H9 (cell line): ENCODE measurements around the gene TP53. TPM values are rescaled to one million over a fixed set of nuclear protein-coding genes. Genes with fewer than 3 reads are reported as not detected.
A peak's percentile ranks its signal among the peaks of the same experiment; 100 is the strongest.

Experiments used
- DNase-seq: peaks from one replicate; pipeline ENCODE4 v3.0.0-alpha.2; 2017
- H2AFZ ChIP-seq: one replicate; pipeline ENCODE4 v1.6.1; 2013; ENCODE audit warnings: mild to moderate bottlenecking, low read length, control low read depth, moderate library complexity
- H2AK5ac ChIP-seq: 2 replicates; pipeline ENCODE4 v1.6.1; 2013; ENCODE audit warnings: low read length, control low read depth, mixed read lengths; ENCODE audit not compliant: insufficient read length
- H2BK120ac ChIP-seq: one replicate; pipeline ENCODE4 v1.6.1; 2013; ENCODE audit warnings: low read depth, mild to moderate bottlenecking, low read length, control low read depth, inconsistent platforms; ENCODE audit not compliant: poor library complexity, severe bottlenecking
- H2BK12ac ChIP-seq: 2 replicates; pipeline ENCODE4 v1.6.1; 2013; ENCODE audit warnings: low read length, control low read depth, mixed read lengths, low read depth; ENCODE audit not compliant: insufficient read length
- H2BK15ac ChIP-seq: 2 replicates; pipeline ENCODE4 v1.6.1; 2013; ENCODE audit warnings: low read depth, low read length, control low read depth
- H2BK20ac ChIP-seq: one replicate; pipeline ENCODE4 v1.6.1; 2013; ENCODE audit warnings: low read depth, mild to moderate bottlenecking, low read length, control low read depth, inconsistent platforms; ENCODE audit not compliant: poor library complexity, severe bottlenecking
- H2BK5ac ChIP-seq: 2 replicates; pipeline ENCODE4 v1.6.1; 2013; ENCODE audit warnings: low read length, control low read depth, mixed read lengths; ENCODE audit not compliant: insufficient read length
- H3K14ac ChIP-seq: 2 replicates; pipeline ENCODE4 v1.6.1; 2013; ENCODE audit warnings: low read length, control low read depth; ENCODE audit not compliant: insufficient read depth
- H3K18ac ChIP-seq: 2 replicates; pipeline ENCODE4 v1.6.1; 2013; ENCODE audit warnings: low read depth, mild to moderate bottlenecking, mixed read lengths, low read length, control low read depth; ENCODE audit not compliant: insufficient read length
- H3K23ac ChIP-seq: 2 replicates; pipeline ENCODE4 v1.6.1; 2013; ENCODE audit warnings: low read length, control low read depth, mixed read lengths, low read depth; ENCODE audit not compliant: insufficient read length
- H3K23me2 ChIP-seq: 2 replicates; pipeline ENCODE4 v1.6.1; 2013; ENCODE audit warnings: low read depth, mild to moderate bottlenecking, mixed read lengths, low read length, control low read depth; ENCODE audit not compliant: insufficient read length, poor library complexity, severe bottlenecking
- H3K27ac ChIP-seq: 2 replicates; pipeline ENCODE4 v1.5.1; 2013; ENCODE audit warnings: low read length, control low read depth, mixed read lengths, low read depth; ENCODE audit not compliant: insufficient read length
- H3K27me3 ChIP-seq: 2 replicates; pipeline ENCODE4 v1.6.1; 2013; ENCODE audit warnings: low read length, control low read depth, inconsistent platforms; ENCODE audit not compliant: insufficient read depth
- H3K4ac ChIP-seq: 2 replicates; pipeline ENCODE4 v1.6.1; 2013; ENCODE audit warnings: low read depth, mild to moderate bottlenecking, control low read depth, inconsistent platforms, low read length, moderate library complexity
- H3K4me1 ChIP-seq: 2 replicates; pipeline ENCODE4 v1.6.1; 2013; ENCODE audit warnings: low read length, control low read depth, inconsistent platforms; ENCODE audit not compliant: insufficient read depth
- H3K4me2 ChIP-seq: 2 replicates; pipeline ENCODE4 v1.6.1; 2013; ENCODE audit warnings: low read length, control low read depth, mixed read lengths; ENCODE audit not compliant: insufficient read length, insufficient read depth
- H3K56ac ChIP-seq: 2 replicates; pipeline ENCODE4 v1.6.1; 2013; ENCODE audit warnings: low read depth, mild to moderate bottlenecking, mixed read lengths, low read length, control low read depth; ENCODE audit not compliant: insufficient read length
- H3K79me1 ChIP-seq: 2 replicates; pipeline ENCODE4 v1.6.1; 2013; ENCODE audit warnings: low read depth, mild to moderate bottlenecking, moderate library complexity, low read length, control low read depth, inconsistent platforms; ENCODE audit not compliant: insufficient read depth, poor library complexity, severe bottlenecking
- H3K79me2 ChIP-seq: 2 replicates; pipeline ENCODE4 v1.6.1; 2013; ENCODE audit warnings: low read length, control low read depth, inconsistent platforms; ENCODE audit not compliant: insufficient read depth
- H3K9ac ChIP-seq: 2 replicates; pipeline ENCODE4 v1.6.1; 2013; ENCODE audit warnings: low read length, control low read depth, mixed read lengths; ENCODE audit not compliant: insufficient read length; ENCODE audit errors: extremely low read depth
- H3K9me3 ChIP-seq: one replicate; pipeline ENCODE4 v1.6.1; 2013; ENCODE audit warnings: low read depth, low read length, inconsistent platforms; ENCODE audit not compliant: control insufficient read depth
- H3T11ph ChIP-seq: one replicate; pipeline ENCODE4 v1.6.1; 2013; ENCODE audit warnings: mild to moderate bottlenecking, low read length, control low read depth, inconsistent platforms
- H4K20me1 ChIP-seq: one replicate; pipeline ENCODE4 v1.6.1; 2013; ENCODE audit not compliant: control insufficient read depth, insufficient read length, insufficient read depth
- H4K5ac ChIP-seq: 2 replicates; pipeline ENCODE4 v1.6.1; 2013; ENCODE audit warnings: low read depth, mild to moderate bottlenecking, mixed read lengths, low read length, control low read depth; ENCODE audit not compliant: insufficient read length
- H4K8ac ChIP-seq: replicated peaks from 2 replicates; pipeline ENCODE4 v1.6.1; 2013; ENCODE audit warnings: low read length, control low read depth, mixed read lengths, low read depth; ENCODE audit not compliant: insufficient read length
- H4K91ac ChIP-seq: 2 replicates; pipeline ENCODE4 v1.6.1; 2013; ENCODE audit warnings: low read depth, mild to moderate bottlenecking, moderate library complexity, mixed read lengths, low read length, control low read depth; ENCODE audit not compliant: insufficient read length
- H3K27ac Mint-ChIP-seq, 3 experiments: 2 replicates in 2 of 3; 3 replicates in 1 of 3; pipeline ENCODE4 v1.8.0; 2020 to 2021; ENCODE audit warnings: mixed read lengths in 3 of 3, mild to moderate bottlenecking in 1 of 3, moderate library complexity in 1 of 3
- H3K27me3 Mint-ChIP-seq: 2 replicates; pipeline ENCODE4 v1.8.0; 2021; ENCODE audit warnings: low read depth, mild to moderate bottlenecking, moderate library complexity, mixed read lengths
- H3K36me3 Mint-ChIP-seq, 3 experiments: 2 replicates in 2 of 3; 3 replicates in 1 of 3; pipeline ENCODE4 v1.8.0; 2020 to 2021; ENCODE audit warnings: low read depth in 3 of 3, mixed read lengths in 3 of 3; ENCODE audit not compliant: insufficient read depth in 1 of 3
- H3K4me1 Mint-ChIP-seq, 2 experiments: 2 replicates each; pipeline ENCODE4 v1.8.0; 2020; ENCODE audit warnings: mixed read lengths in 2 of 2
- H3K4me3 Mint-ChIP-seq, 2 experiments: 2 replicates in 1 of 2; 3 replicates in 1 of 2; pipeline ENCODE4 v1.8.0; 2020 to 2021; ENCODE audit warnings: mild to moderate bottlenecking in 2 of 2, mixed read lengths in 2 of 2, moderate library complexity in 1 of 2
- H3K9me3 Mint-ChIP-seq, 2 experiments: 2 replicates in 1 of 2; 3 replicates in 1 of 2; pipeline ENCODE4 v1.8.0; 2020; ENCODE audit warnings: mild to moderate bottlenecking in 2 of 2, mixed read lengths in 2 of 2, moderate library complexity in 1 of 2
- WGBS: extraction: QIAGEN DNeasy Blood & Tissue Kit; methylation state at CpG from one replicate; pipeline ENCODE4 v1.1.7; 2013; ENCODE audit warnings: missing lambda C conversion rate, low lambda C conversion rate, mixed read lengths; ENCODE audit not compliant: insufficient read length; ENCODE audit errors: extremely low coverage; 5-methylcytosine and 5-hydroxymethylcytosine counted together
- total RNA-seq: library from RNA; stranded (reverse); gene quantifications from 2 replicates; pipeline ENCODE4 v1.2.1, GENCODE V29; 2021
- TF ChIP-seq, protein P1 (sequence below): fragments of 200-600 bp; sonication (generic); conservative IDR thresholded peaks from 3 replicates; pipeline ENCODE4 v1.8.0; 2021; ENCODE audit warnings: antibody characterized with exemption, mild to moderate bottlenecking

The TP53 gene
- total RNA-seq, 1 experiment from 2014 or later: 163 TPM

DNA sequence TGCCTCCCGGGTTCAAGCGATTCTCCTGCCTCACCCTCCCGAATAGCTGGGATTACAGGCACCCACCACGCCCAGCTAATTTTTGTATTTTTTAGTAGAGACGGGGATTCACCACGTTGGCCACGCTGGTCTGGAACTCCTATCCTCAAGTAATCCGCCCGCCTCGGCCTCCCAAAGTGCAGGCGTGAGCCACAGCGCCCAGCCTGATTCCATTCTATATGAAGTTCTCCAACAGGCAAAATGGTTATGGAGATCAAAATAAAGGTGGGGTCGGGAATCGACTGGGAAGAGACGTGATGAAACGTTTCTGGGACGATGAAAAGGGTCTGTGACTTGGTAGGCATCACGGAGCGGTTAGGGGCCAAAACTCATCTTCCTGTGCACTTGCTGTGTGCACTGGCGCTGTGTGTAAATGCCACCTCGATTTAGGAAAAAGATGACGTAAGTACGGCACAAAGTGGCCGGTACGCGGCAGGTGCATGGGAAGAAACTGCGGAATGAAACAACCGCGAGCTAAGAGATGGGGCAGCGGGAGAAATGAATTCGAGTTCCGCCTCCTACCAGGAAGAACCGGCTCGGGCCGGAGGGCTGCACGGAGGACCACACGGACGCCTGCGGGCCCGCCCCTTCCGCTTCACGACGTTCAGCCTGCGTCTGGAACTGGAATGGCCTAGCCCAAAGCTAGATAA is 1.6 kb downstream of the TP53 start:
- no peaks in the 10 kb centered on the region for H3K27me3 ChIP-seq
- Mint-ChIP-seq H3K4me1 (peaks cover 25 to 31% of the 10 kb centered on the region in 2 experiments), H3K4me3 (peak overlapping the region; percentile 94 to 97), H3K9me3 (no peaks in the 10 kb centered on the region; a peak in 1 of 5 replicates), H3K27me3 (no peaks in the 10 kb centered on the region), H3K36me3 (peaks cover 16 to 40% (median 29%) of the 10 kb centered on the region in 3 experiments), H3K27ac (peak overlapping the region; percentile 100)
- H3T11ph ChIP-seq: peak overlapping the region; percentile 61
- no CpG with 5 or more reads among the region's 44 CpGs for WGBS
- peak overlapping the region; percentile 96 for H4K5ac ChIP-seq
- no peak overlapping the region for H2AFZ ChIP-seq
- TF ChIP-seq, protein P1, sequence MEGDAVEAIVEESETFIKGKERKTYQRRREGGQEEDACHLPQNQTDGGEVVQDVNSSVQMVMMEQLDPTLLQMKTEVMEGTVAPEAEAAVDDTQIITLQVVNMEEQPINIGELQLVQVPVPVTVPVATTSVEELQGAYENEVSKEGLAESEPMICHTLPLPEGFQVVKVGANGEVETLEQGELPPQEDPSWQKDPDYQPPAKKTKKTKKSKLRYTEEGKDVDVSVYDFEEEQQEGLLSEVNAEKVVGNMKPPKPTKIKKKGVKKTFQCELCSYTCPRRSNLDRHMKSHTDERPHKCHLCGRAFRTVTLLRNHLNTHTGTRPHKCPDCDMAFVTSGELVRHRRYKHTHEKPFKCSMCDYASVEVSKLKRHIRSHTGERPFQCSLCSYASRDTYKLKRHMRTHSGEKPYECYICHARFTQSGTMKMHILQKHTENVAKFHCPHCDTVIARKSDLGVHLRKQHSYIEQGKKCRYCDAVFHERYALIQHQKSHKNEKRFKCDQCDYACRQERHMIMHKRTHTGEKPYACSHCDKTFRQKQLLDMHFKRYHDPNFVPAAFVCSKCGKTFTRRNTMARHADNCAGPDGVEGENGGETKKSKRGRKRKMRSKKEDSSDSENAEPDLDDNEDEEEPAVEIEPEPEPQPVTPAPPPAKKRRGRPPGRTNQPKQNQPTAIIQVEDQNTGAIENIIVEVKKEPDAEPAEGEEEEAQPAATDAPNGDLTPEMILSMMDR: no peak
- peak overlapping the region; percentile 90 for H3K27ac ChIP-seq
- H3K23ac ChIP-seq: peak overlapping the region; percentile 71
- peak overlapping the region; percentile 90 for H3K14ac ChIP-seq
- no peaks in the 10 kb centered on the region for H4K20me1 ChIP-seq
- peak overlapping the region; percentile 98 for H3K9ac ChIP-seq
- no peak overlapping the region for H2BK15ac ChIP-seq
- H3K18ac ChIP-seq: peak overlapping the region; percentile 86
- peaks cover 29% of the 10 kb centered on the region for H3K79me2 ChIP-seq
- H3K4me2 ChIP-seq: peak overlapping the region; percentile 66
- H2BK5ac ChIP-seq: peak overlapping the region; percentile 98
- no peaks in the 10 kb centered on the region; the same call in 1 of the 2 replicates for H3K4me1 ChIP-seq
- peak overlapping the region; percentile 66 for H3K4ac ChIP-seq
- peak overlapping the region; percentile 11 for H4K91ac ChIP-seq
- no peak overlapping the region for H4K8ac ChIP-seq
- peak overlapping the region; percentile 93 for H3K56ac ChIP-seq
- no peaks in the 10 kb centered on the region for H3K79me1 ChIP-seq
- H2AK5ac ChIP-seq: peak overlapping the region; percentile 16
- H2BK12ac ChIP-seq: peak overlapping the region; percentile 22
- H2BK120ac ChIP-seq: peak overlapping the region; percentile 84
- peak; percentile 97 for DNase-seq
- no peak overlapping the region for H2BK20ac ChIP-seq
- no peaks in the 10 kb centered on the region for H3K9me3 ChIP-seq
- H3K23me2 ChIP-seq: peaks cover 18% of the 10 kb centered on the region
